NCI-H146 treated with DMSO at 0.1 percent for 48 hours (cell line): ENCODE measurements around the gene FAM135A.
A peak's percentile ranks its signal among the peaks of the same experiment; 100 is the strongest.
"Not testable (repeated sequence)": the region's sequence is repeated elsewhere in the genome, so short reads cannot be mapped to it uniquely, and the experiment has no call there.

Source experiments
- DNase-seq: peaks from one replicate; lab custom pipeline; 2025; ENCODE audit not compliant: unreplicated experiment; lab: John Stamatoyannopoulos, UW

FAM135A gene

GRCh38 chr6:70531133-70531532 lies 117.8 kb downstream of the FAM135A start:
- no peak for DNase-seq

- no peak for DNase-seq
These were observed 124.0 kb downstream of the FAM135A start for GRCh38 chr6:70537266-70537665.

- no peak for DNase-seq
These were observed 125.1 kb downstream of the FAM135A start for GRCh38 chr6:70538376-70538775.

GRCh38 chr6:70547313-70547712 lies 134.0 kb downstream of the FAM135A start:
- peak; percentile 15 for DNase-seq

GRCh38 chr6:70547905-70548304 lies 134.6 kb downstream of the FAM135A start:
- DNase-seq, result no peak

GRCh38 chr6:70549327-70549726 lies 136.0 kb downstream of the FAM135A start:
- no peak for DNase-seq

GRCh38 chr6:70551566-70551965 lies 138.3 kb downstream of the FAM135A start:
- DNase-seq, result peak; percentile 4

GRCh38 chr6:70552286-70552940 lies 139.1 kb downstream of the FAM135A start:
- DNase-seq, result not testable (repeated sequence)

- no peak for DNase-seq
These were observed 139.7 kb downstream of the FAM135A start for GRCh38 chr6:70552974-70553373.

- DNase-seq, result no peak
These were observed 144.7 kb downstream of the FAM135A start for GRCh38 chr6:70557998-70558397.

- DNase-seq, result not testable (repeated sequence)
These were observed 149.1 kb downstream of the FAM135A start for GRCh38 chr6:70562401-70562800.

GRCh38 chr6:70563530-70563929 lies 150.2 kb downstream of the FAM135A start:
- DNase-seq, result no peak

GRCh38 chr6:70566751-70567382 lies 153.6 kb downstream of the FAM135A start, which contains the start of gene SDHAF4:
SDHAF4 (plus strand) TSS chr6:70566930; CDS start chr6:70566941, 11 bp downstream.
- DNase-seq, result peak; percentile 90

GRCh38 chr6:70574643-70575042 lies 161.3 kb downstream of the FAM135A start:
- no peak for DNase-seq

- no peak for DNase-seq
These were observed 162.7 kb downstream of the FAM135A start for GRCh38 chr6:70575899-70576495.

GRCh38 chr6:70586114-70586513 lies 172.8 kb downstream of the FAM135A start:
- DNase-seq, result no peak

- DNase-seq, result no peak
These were observed 177.1 kb downstream of the FAM135A start for GRCh38 chr6:70590400-70590799.

GRCh38 chr6:70592391-70593117 lies 179.2 kb downstream of the FAM135A start:
- no peak for DNase-seq

- no peak for DNase-seq
These were observed 179.8 kb downstream of the FAM135A start for GRCh38 chr6:70593118-70593486.

- no peak for DNase-seq
These were observed 185.9 kb downstream of the FAM135A start for GRCh38 chr6:70599187-70599586.

- no peak for DNase-seq
These were observed 187.7 kb downstream of the FAM135A start for GRCh38 chr6:70601014-70601413.

- DNase-seq, result no peak
These were observed 190.9 kb downstream of the FAM135A start for GRCh38 chr6:70604254-70604653.
